Left renal pelvis (tissue), 4 donors: ENCODE data around the gene SLC13A5. TPM values are rescaled to one million over a fixed set of nuclear protein-coding genes. Genes with fewer than 3 reads are reported as not detected.
"Not testable (repeated sequence)": the region's sequence is repeated elsewhere in the genome, so short reads cannot be mapped to it uniquely, and the experiment has no call there.

Experiments
- DNase-seq, 4 donors: peaks; one replicate each; pipeline ENCODE4 v3.0.0-alpha.2; 2013; ENCODE audit warnings: low read depth in 4 of 4, low spot score in 3 of 4
- polyA plus RNA-seq, 4 donors: library from polyadenylated mRNA; unstranded; fragments of 120-200 nt; gene quantifications; one replicate each; pipeline ENCODE4 v1.2.1, GENCODE V29; 2013; ENCODE audit not compliant: insufficient read length in 4 of 4

Gene SLC13A5
- polyA plus RNA-seq, 4 donors, result 0.57 to 3.4 (median 2.3) TPM

DNA sequence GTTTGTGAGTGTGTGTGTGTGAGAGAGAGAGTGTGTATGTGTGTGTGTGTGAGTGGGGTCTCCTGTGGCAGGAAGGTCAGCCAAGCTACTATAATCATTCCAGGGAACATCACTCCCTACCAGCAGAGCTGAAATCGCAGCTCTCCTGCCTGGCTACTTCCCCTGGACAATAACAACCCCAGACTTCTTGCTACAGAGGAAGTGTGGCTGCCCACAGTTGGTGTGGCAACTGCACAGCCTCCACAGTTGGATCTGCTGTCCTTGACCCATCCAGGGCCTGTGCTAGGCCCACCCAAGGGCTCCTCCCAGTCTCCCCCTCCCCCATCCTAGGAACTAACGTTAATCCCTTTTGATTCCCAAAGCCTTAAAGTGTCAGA lies 1.5 kb downstream of the SLC13A5 start:
- no peak for DNase-seq

DNA sequence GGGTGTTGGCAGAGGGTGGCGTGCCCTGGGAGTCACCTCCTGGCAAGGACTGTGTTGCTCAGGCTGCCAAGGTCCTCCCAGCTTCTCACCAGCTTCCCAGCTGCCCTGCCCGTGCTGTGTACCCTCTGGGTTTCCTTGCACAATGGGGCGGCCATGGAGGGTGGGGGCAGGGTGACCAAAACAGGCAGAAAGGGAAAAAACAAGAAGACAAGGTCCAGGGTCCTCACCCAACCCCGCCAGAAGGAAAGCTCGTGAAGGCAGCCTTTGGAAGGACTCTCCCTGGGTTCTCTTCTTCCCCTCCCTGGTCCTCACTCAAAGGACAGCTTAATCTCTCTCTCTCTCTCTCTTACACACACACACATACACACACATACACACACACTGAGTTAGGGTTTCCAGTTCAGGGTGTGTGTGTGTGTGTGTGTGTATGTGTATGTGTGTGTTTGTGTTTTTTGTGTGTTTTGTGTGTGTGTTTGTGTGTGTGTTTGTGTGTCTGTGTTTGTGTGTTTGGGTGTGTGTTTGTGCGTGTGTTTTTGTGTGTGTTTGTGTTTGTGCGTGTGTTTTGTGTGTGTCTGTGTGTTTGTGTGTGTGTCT lies 2.0 kb downstream of the SLC13A5 start:
- no peak for DNase-seq

DNA sequence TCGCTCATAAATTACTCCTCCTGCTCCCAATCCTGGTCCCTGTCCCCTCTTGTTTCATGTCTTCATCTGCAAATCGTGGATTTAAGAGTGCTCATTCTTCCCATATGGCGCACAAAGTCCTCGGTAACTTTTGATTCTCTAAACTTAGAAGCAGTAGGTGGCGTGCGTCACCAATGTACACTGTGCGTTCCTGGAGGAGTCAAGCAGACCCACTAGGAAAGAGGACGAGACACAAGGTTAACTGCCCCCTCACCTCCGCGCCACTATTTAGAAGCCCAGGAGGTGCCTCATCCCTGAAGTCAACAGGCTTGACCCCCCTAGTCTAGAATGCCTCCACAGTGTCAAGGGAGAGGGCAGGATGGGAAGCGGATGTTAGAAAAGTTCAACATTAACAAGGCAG lies 2.9 kb downstream of the SLC13A5 start:
- DNase-seq, result no peak

DNA sequence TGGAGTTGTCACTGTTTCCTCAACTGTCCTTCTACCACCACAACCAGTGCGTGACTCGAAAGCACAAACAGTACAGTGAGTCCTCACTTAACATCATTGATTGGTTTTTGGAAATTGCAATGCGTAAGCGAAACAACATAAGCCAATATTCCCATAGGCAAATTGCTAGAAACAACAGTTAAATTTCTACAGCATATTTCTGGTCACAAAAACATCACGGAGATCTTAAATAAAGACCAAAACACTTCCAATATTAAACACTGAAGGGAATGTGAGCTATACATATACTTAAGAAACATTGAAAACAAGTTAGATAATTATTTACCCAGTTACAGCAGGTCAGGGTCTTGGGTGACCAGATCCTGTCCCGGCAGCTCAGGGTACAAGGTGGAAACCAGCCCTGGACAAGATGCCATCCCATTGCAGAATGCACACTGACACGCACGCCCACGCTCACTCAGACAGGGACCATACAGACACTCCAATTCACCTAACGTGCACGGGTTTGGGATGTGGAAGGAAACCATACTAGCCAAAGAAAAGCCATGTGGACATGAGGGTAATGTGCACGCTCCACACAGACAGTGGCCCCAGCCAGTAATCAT lies 4.7 kb downstream of the SLC13A5 start:
- no peak for DNase-seq

DNA sequence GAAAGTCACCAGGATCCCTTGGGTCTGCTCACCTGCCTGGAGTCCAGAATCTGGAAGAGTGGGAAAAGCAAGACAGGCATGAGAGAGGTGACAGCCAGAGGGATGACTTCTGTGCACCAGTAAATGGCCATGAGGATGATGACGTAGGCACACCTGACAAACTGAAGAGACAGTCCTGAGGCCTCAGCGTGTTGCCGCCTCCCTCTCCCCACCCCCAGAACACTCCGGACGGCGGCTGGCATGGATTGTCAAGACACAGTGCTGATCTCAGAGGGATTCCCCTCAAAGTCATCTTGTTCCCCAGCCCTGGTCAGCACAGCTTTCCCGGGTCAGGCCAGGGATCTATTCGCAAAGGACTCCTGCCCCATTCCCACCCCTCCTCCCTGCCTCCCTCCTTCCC lies 6.2 kb downstream of the SLC13A5 start:
- DNase-seq, result no peak

DNA sequence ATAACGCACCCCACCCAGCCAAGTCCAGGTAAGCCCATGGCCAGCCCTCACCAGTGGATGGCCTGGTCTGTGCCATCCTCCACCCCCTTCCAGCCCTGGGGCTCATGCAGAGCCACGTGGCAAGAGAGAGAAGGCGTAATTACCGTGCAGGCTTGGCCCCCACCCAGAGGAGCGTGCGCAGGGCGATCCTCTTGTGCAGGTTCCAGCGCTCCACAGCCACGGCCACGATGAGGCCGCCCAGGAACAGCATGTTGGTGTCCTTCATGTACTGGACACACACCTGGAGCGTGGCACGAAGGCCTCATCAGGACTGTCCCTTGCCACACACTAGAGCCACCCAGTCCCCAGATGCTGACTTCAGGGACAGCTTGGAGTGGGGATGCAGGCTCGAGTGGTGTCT lies 6.7 kb downstream of the SLC13A5 start:
- no peak for DNase-seq

DNA sequence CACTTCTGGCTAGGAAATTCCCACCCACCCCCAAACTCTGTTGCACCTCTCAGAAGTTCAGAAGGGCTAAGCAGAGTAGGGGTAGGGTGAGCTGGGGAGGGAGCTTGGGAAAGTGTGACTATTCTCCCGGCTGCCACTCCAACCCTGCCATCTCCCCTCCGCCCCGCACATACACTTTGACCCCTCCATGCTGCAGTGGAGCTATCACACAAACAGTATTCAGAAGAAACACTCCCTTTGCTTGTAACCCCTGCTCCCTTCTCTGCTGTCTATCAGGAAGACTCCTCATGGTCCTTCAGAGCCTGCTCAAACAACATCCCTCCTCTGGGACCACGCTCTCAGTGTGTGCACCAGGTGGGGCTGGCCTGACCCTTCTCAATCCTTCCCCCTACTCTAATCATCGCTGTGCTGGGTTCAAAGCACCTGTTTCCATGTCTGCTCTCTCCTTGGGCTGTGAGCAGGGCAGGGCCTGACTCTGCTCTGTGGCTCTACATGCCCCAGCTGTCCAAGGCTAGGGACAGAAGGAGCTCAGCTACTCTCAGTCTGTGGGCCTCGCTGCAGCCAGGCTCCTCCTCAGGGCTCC lies 8.6 kb downstream of the SLC13A5 start:
- DNase-seq, result no peak

DNA sequence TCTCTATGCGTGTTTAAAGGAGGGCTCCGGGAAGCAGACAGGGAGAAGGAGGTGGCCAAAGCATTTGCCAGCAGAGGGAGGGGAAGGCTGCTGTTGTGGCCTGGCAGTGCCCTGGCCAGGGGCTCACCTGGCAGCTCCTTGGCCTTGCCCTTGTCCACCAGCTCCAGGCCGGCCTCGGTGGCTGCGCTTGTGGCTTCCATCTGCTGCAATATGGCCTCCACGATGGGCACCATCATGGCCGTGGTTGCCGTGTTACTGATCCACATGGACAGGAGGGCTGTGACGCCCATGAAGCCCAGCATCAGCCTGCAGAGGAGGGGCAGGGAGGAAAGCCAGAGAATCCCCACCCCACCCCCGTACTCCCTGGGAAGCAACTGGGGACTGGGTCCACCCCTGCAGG lies 9.4 kb downstream of the SLC13A5 start:
- no peak for DNase-seq

DNA sequence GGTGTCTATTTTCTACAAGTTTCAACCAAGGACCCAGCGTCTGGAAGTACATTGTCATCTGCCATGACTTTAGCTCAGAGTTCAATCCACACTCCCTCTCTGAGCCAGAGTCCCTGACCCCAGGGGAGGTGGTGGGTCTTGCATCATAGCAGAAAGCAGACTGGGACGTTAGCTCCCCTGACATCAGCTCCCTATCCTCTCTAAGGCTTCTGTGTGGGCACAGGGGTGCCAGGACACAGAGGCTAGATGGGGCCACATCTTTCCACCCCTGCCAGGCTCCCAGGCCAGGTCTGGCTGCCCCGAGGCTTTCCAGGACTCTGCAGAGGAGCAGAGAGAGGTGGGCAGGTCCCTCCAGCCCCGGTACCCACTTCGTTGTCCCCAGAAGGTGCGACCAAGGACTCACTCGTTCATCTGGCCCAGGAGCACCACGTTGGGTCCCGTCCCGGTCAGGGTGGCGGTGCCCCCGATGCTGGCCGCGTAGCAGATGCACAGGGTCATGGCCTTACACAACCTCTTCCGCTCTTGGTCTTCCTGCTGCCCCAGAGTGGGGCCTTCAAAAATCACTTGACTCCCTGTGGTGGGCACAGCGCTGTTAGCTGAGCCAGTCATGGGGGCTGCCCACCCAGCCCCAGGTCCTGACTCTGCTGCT lies 10.5 kb downstream of the SLC13A5 start:
- DNase-seq, result no peak

DNA sequence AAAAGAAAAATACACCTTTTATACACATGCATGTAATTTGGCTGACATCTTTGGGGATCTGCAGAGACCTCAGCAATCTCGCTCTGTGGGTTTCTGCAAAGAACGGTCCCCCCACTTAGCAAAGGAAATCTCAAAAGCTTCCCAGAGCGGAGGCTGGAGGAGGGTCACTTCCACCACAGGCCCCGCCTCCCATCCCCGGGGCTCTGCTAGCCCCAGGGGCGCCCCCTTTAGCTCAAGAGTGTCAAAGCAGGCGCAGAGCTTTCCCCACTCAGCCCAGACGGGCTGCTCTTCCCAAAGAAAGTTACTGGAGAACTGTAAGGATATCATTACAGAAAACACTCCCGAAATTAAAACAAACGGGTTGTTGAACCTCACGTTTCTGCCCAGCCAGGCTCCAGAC lies 11.4 kb downstream of the SLC13A5 start:
- DNase-seq, result no peak

DNA sequence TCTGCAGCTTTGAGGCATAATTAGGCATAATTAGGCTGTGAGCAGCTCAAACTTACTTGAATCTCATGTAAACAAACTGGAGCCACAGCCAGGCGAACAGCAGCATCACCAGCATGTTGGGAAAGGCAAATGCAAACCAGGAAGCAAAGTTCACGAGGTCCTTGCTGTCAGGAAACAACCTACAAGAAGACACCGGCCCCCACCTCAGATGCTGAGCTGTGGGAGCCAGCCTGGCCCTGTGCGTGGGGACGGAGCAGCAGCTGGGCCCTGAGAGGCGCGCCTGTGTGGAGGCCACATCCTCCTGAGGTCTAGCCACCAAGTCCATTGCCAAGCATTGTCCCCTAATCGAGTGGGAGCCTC lies 12.2 kb downstream of the SLC13A5 start:
- DNase-seq, result no peak

DNA sequence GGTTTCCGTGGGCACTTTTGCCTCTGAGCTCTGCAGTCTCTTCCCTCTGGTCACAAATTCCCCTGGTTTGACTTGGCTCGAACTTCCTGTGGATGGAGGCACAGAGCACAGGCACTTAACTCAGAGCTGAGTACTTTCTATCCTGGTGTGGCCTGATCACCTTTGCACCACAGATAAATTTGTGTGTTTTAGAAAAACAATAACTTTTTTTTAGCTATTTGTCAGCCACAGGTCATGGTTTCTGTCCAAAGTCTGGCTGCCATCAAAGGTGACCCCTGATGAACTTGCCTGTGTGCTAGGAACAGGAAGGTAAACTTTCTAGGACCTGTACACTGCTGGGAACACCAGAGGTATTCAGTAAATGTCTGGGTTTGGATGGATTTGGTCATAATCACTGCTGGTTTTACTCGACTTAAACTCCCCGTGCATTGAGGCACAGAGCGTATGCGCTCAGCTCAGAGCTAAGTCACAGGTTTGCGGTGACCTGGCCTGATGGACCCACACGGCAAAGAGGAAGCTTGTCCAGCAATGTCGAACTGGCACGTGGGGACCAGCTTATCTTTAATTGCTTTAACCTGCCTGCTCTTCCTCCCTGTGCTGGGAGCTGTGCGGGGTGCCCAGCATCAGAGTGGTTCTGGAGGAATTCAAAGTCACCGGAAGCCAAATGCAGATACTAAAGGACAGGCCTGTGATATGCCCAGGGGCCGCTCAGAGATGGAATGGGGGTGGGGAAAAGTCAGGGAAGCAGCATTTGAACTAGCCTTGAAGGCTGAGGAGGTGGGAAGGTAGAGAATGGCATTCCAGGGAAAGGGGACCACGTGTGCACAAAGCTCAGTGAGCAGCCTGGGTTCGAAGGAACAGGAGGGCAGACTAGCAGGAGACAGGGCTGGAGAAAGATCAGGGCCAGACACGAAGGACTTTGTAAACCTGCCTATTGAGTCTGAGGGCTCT lies 12.9 kb downstream of the SLC13A5 start:
- no peak for DNase-seq

DNA sequence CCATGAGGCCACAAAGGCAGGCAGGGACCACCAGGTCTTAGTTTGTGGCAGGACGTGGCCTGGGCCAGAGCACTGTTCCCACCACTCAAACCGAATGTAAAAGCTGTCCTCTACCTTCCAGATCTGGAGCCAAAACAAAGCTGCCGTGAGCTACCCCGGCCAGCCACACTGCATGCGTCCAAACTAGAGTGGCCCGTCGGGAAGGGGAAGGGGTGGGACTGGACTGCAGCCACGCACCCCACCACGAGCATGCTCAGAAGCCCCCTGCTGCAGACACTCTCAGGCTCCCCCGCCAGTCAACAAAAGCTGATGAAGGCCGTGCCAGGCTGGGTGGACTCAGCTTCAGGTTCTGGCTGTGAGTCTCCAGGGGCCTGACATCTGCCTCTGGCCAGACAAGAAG lies 15.2 kb downstream of the SLC13A5 start:
- no peak for DNase-seq

DNA sequence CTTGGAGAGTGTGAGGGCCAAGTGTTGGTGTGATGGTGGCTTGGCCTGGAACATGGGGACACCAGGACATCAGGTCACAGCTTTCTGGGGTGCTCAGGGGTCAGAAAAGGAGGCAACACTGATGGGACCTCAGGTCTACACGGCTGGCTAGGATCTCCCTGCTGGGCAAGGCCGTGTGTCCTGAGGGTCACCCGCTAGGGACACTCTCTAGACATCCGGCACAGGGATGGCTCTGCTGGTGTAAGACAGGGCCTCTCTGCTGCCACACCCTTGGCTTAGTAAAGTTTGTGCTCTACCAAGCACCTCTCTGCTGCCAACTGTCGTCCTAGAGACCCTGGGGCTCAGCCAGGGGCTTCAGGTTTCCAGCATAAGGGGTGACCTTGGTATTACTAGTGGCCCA lies 16.3 kb downstream of the SLC13A5 start:
- DNase-seq, result no peak

DNA sequence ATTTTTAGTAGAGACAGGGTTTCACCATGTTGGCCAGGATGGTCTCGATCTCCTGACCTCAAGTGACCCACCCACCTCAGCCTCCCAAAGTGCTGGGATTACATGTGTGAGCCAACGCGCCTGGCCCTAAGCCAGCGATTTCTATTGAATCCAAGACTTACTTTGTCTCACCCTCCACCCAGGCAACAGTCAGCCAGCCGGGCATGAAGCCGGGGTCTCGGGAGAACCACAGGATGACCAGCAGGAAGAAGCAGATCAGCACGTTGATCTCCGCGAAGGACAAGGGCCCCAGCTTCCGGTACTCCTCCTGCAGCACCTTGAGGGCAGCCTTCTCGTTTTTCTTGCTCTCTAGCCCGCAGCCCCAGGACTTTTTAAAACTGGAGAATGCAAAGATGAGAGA lies 17.6 kb downstream of the SLC13A5 start:
- DNase-seq, result no peak

DNA sequence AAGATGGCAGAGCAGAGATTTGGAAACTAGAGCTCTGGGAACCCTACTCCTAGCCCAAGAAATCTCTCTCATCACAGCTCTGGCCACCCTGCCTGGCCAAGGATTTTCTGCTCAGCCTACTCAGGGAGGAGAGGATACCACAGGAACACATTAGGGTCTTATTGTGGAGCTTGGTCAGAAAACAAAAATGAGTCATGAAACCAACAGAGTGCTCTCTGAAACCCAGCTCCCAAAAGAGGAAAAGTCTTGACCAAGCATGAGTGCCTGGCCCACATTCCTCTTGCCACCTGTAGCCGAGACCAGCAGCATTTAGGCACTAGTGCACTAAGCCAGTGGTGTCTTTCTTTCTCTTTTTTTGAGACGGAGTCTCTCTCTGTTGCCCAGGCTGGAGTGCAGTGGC lies 18.1 kb downstream of the SLC13A5 start:
- no peak for DNase-seq

DNA sequence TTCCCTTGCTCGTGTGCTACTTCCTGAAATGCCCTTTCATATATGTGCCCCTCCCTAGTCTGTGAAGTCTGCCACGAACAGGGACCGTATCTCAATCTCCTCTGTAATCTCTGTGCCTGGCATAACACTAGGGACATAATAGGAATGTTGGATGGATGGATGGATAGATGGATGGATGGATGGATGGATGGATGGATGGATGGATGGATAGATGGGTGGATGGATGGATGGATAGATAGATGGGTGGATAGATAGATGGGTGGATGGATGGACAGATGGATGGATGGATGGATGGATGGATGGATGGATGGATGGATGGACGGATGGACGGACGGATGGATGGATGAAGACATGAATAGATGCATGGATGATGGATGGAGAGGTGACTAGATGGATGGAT lies 21.2 kb downstream of the SLC13A5 start:
- DNase-seq, result not testable (repeated sequence)

DNA sequence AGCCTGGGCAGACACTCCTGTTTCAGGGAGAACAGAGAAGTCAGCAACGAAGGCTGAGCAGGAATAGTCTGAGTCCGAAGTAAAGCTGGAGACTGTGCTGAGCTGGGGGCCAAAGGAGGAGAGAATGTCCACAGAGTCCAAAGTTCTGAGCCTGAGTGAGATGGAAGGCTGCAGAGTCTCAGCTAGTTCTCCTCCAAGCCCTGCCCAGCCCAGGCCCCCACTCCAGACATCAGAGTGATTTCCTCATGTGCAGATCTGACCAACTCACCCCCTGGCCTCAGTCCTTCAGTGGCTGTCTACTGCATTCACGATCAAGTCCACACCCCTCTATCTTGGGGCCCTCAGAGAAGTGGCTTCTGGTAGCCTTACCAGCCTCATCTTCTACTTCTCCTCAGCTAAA lies 21.6 kb downstream of the SLC13A5 start:
- no peak for DNase-seq

DNA sequence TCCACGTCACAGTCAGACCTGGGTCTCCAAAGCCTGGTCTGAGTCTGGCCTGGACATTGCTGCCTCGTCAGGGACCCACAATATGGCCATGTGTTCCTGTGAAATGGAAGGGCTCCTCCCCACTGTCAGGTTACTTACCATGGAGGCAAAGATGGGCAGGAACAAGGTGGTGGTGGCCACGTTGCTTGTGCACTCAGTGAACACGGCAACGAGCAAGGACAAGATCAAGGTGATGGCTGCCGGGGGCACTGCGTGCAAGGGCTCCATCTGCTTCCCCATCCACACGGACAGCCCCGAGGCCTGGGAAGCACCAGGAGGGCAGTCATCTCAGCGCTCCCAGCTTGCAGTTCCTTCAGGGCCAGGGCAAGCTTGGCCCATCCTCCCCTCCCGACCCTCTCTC lies 22.5 kb downstream of the SLC13A5 start:
- no peak for DNase-seq

DNA sequence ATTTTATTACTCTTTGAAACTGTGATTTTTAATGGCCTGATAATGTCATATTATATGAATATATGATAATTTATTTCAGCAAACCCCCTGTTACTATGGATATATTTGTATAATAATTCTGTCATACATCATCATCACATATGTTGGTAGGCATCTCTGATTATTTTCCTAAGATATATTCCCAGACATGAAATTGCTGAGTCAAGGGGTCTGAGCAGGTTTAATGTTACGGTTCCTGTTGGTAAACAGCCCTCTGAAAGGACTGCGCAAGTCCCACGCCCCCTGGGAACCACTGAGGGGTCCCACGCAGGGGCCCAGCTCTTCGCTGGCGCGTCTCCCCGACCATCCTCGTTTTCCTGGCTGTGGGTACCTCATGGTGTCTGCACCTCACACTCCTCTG lies 24.2 kb downstream of the SLC13A5 start:
- no peak for DNase-seq

DNA sequence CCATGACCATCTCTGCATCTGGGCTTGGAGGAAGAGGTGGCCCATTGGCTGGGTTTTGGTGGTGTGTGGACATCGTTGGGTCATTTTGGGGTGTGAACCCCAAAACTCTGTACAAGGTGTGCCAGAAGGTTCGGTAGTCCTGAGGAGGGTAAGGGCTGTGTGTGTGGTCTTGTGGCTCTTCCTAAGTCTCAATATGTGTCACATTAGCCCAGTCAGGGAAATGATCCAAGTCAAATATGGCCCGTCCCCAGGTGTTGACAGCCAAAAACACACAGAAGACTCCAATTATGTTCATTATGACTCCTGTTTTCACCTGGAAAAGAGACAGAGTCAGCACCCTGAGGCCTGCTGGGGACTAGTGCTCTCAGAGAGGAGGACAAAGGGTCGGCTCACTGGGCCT lies 27.1 kb downstream of the SLC13A5 start:
- no peak for DNase-seq
